ENCODE data around the gene NR3C1.

The NR3C1 gene

DNA sequence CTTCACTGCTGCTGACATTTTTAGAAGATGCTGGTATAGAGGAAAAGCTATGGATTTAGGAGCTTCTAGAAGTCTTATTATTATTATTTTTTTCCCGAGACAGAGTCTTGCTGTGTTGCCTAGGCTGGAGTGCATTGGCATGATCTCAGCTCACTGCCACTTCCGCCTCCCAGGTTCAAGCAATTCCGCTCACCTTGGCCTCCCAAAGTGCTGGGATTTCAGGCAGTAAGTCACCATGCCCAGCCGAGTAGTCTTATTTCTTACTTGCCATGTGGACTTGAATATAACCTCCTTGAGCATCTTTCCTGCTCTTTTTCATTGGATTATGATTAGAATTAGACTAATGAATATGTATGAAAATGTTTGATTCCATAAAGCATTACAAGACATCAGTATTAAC is 119.5 kb downstream of the NR3C1 start:
- DNase-seq (ENCODE audit: extremely low spot score): no peak
- ChIA-PET CTCF (interaction anchor here (1.0 to 6.6 kb wide), 5 partner anchors 8 to 199 kb away, joined by 3 to 42 read pairs (median 5); no protein-coding TSS in a partner anchor), POLR2A (no interaction called here)
- TF ChIP-seq CTCF (IDR thresholded peaks at IDR 0.05; ENCODE audit: control extremely low read depth, extremely low read depth, low read depth, missing control alignments): no peak

DNA sequence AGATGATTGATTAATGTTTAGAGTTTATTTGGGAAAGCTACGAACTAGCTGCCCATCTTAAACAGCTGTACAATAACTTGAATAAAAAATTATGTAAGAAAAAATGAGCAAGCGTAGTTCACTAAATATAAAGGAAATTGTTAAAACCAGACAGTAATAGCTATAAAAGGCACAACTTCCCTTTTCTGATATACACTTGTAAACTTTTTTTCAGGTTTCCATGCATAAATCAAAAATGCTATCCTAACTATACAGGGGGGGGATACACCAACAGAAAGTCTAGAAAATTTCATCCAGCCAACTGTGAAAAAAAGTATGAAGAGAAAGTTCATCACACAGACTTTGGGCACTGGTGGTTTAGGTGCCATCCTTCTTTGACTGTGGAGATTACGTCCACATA is 122.3 kb downstream of the NR3C1 start:
- ChIA-PET CTCF (interaction anchor here (0.8 to 6.6 kb wide), 7 partner anchors 11 to 122 kb away, joined by 3 to 42 read pairs (median 3); partner anchors contain the start of gene NR3C1), POLR2A (interaction anchor here (0.8 to 1.0 kb wide), 2 partner anchors 33 to 109 kb away, joined by 3 to 5 read pairs; no protein-coding TSS in a partner anchor)
- no peak for DNase-seq (ENCODE audit: extremely low spot score)
- no peak for TF ChIP-seq CTCF (IDR thresholded peaks at IDR 0.05; ENCODE audit: control extremely low read depth, extremely low read depth, low read depth, missing control alignments)

DNA sequence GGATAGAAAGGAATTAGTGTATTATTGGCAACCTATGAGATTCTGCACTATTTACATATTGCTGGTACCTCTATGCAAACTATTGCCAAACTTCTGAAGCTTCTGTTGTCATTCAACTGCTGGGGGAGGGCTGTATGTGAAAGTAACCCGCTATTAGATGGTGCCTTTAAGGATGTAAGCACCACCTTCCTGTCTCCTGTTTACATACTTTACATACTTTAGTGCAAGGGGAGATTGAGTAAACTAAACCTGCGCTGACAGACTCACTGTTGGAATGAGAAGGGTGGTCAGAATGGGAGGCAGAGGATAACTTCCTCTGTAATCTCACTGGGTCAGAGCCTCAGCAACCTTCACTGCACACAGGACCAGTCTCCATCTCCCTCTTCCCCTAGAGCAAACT is 123.8 kb downstream of the NR3C1 start:
- CTCF ChIA-PET: interaction anchor here (1.2 to 6.6 kb wide), 3 partner anchors 12 to 60 kb away, joined by 3 to 42 read pairs (median 4); no protein-coding TSS in a partner anchor
- DNase-seq (ENCODE audit: extremely low spot score): no peak
- POLR2A ChIA-PET: no interaction called here
- no peak for TF ChIP-seq CTCF (IDR thresholded peaks at IDR 0.05; ENCODE audit: control extremely low read depth, extremely low read depth, low read depth, missing control alignments)

- POLR2A ChIA-PET: no interaction called here
- TF ChIP-seq CTCF (IDR thresholded peaks at IDR 0.05; ENCODE audit: control extremely low read depth, extremely low read depth, low read depth, missing control alignments): no peak
- DNase-seq (ENCODE audit: extremely low spot score): no peak
- CTCF ChIA-PET: no interaction called here
Measured at GRCh38 chr5:143277536-143277935, 126.0 kb downstream of the NR3C1 start.

- TF ChIP-seq CTCF (IDR thresholded peaks at IDR 0.05; ENCODE audit: control extremely low read depth, extremely low read depth, low read depth, missing control alignments): no peak
- ChIA-PET POLR2A (interaction anchor here (0.6 kb wide), 1 partner anchor 150 kb away, joined by 4 read pairs; no protein-coding TSS in a partner anchor), CTCF (no interaction called here)
- DNase-seq (ENCODE audit: extremely low spot score): no peak
Measured at GRCh38 chr5:143275512-143276363, 127.7 kb downstream of the NR3C1 start.

DNA sequence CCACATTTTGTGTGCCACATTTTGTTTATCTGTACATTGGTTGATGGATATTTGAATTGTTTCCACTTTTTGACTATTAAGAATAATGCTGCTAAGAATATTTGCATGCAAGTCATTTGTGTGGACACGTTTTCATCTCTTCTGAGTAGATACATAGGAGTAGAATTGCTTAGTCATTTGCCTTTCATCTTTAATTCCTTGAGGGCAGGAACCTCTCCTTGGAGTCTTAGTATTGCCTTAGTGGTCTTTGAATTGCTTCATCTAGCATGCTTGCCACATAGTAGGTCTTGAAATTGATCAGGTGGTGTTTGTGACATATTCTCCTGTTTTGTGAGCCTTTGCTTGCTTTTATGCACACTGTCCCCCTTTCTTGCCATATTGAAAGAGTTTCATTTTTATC is 128.5 kb downstream of the NR3C1 start:
- ChIA-PET CTCF (interaction anchor here (1.9 kb wide), 1 partner anchor 8 kb away, joined by 5 read pairs; no protein-coding TSS in a partner anchor), POLR2A (no interaction called here)
- no peak for TF ChIP-seq CTCF (IDR thresholded peaks at IDR 0.05; ENCODE audit: control extremely low read depth, extremely low read depth, low read depth, missing control alignments)
- no peak for DNase-seq (ENCODE audit: extremely low spot score)
